H1 (cell line): ENCODE results near the gene POLRMT. TPM values are rescaled to one million over a fixed set of nuclear protein-coding genes. Genes with fewer than 3 reads are reported as not detected.

ENCODE experiments used
- CTCF ChIA-PET: fragments of 300-600 bp; sonication (Branson Sonifier 250); formaldehyde crosslinking; loops from one replicate; lab custom pipeline; 2021; ENCODE audit not compliant: partially characterized antibody; lab: Charles Lee
- POLR2A ChIA-PET: fragments of 300-600 bp; sonication (Branson Sonifier 250); formaldehyde crosslinking; loops from one replicate; lab custom pipeline; 2021; ENCODE audit warnings: inconsistent platforms; ENCODE audit not compliant: partially characterized antibody; lab: Charles Lee
- DNase-seq, 2 experiments: peaks; one replicate each; pipeline versions ENCODE4 v3.0.0 to v3.0.0-alpha.2; 2010 to 2022; ENCODE audit warnings: low spot score in 2 of 2, low read depth in 1 of 2, mixed read lengths in 1 of 2
- FAIRE-seq: peaks from 2 replicates; lab custom pipeline; 2011; peaks lifted over from hg19 to GRCh38; lab: Jason Lieb, UNC
- H2AFZ ChIP-seq: 2 replicates; pipeline ENCODE4 v1.8.1; 2012; ENCODE audit warnings: low read length, inconsistent platforms
- H2AK5ac ChIP-seq: 2 replicates; pipeline ENCODE4 v1.6.1; 2013; ENCODE audit warnings: low read depth, low read length
- H2BK120ac ChIP-seq: replicated peaks from 2 replicates; pipeline ENCODE3; 2013; ENCODE audit warnings: low read depth, low read length, inconsistent platforms
- H2BK12ac ChIP-seq: 2 replicates; pipeline ENCODE4 v1.6.1; 2013; ENCODE audit warnings: low read depth, low read length
- H2BK15ac ChIP-seq: 2 replicates; pipeline ENCODE4 v1.6.1; 2013; ENCODE audit warnings: low read length
- H2BK20ac ChIP-seq: 2 replicates; pipeline ENCODE4 v1.6.1; 2013; ENCODE audit warnings: low read length
- H2BK5ac ChIP-seq: 2 replicates; pipeline ENCODE4 v1.6.1; 2013; ENCODE audit warnings: low read depth, low read length
- H3K14ac ChIP-seq: 2 replicates; pipeline ENCODE4 v1.6.1; 2013; ENCODE audit warnings: inconsistent platforms; ENCODE audit not compliant: insufficient read length
- H3K18ac ChIP-seq: 2 replicates; pipeline ENCODE4 v1.6.1; 2013; ENCODE audit warnings: low read length; ENCODE audit errors: extremely low read depth
- H3K23ac ChIP-seq: 2 replicates; pipeline ENCODE4 v1.6.1; 2013; ENCODE audit warnings: inconsistent platforms; ENCODE audit not compliant: insufficient read length
- H3K23me2 ChIP-seq: 2 replicates; pipeline ENCODE4 v1.6.1; 2013; ENCODE audit warnings: low read depth, low read length
- H3K27ac ChIP-seq: 2 replicates; pipeline ENCODE4 v1.6.1; 2011; ENCODE audit warnings: low read depth, low read length, inconsistent platforms
- H3K27me3 ChIP-seq, 4 experiments: replicated peaks in 1 of 4; 1 replicate in 1 of 4; 2 replicates in 3 of 4; pipeline versions ENCODE4 v1.6.1 to v1.8.1; 2011 to 2013; ENCODE audit warnings: low read length in 3 of 4, mild to moderate bottlenecking in 3 of 4, inconsistent platforms in 2 of 4, mixed read lengths in 2 of 4, moderate library complexity in 1 of 4; ENCODE audit not compliant: control insufficient read depth in 3 of 4, insufficient read depth in 3 of 4; ENCODE audit errors: extremely low read depth in 1 of 4
- H3K36me3 ChIP-seq, 4 experiments: 2 replicates each; pipeline versions ENCODE4 v1.6.1 to v1.8.1; 2011 to 2013; ENCODE audit warnings: mild to moderate bottlenecking in 4 of 4, low read length in 3 of 4, moderate library complexity in 2 of 4, control low read depth in 1 of 4, inconsistent platforms in 1 of 4; ENCODE audit not compliant: insufficient read depth in 4 of 4, control insufficient read depth in 2 of 4
- H3K4ac ChIP-seq: replicated peaks from 2 replicates; pipeline ENCODE3; 2013; ENCODE audit warnings: low read length, low read depth, mixed read lengths, inconsistent platforms; ENCODE audit not compliant: insufficient read length
- H3K4me1 ChIP-seq, 4 experiments: replicated peaks in 1 of 4; 1 replicate in 1 of 4; 2 replicates in 3 of 4; pipeline versions ENCODE4 v1.6.1 to v1.8.1; 2011 to 2013; ENCODE audit warnings: low read length in 3 of 4, inconsistent platforms in 2 of 4, mixed read lengths in 1 of 4; ENCODE audit not compliant: insufficient read depth in 4 of 4, control insufficient read depth in 3 of 4
- H3K4me2 ChIP-seq, 2 experiments: 2 replicates each; pipeline versions ENCODE4 v1.6.1 to v1.8.1; 2011 to 2013; ENCODE audit warnings: low read depth in 2 of 2, low read length in 2 of 2, control low read depth in 1 of 2, inconsistent platforms in 1 of 2, mild to moderate bottlenecking in 1 of 2; ENCODE audit not compliant: insufficient read depth in 1 of 2
- H3K4me3 ChIP-seq, 4 experiments: fragments of 200-600, 300-600 bp in 1 of 4; sonication (generic), shearing (Covaris generic), sonication (Bioruptor Twin) in 1 of 4; 2 replicates each; pipeline versions ENCODE4 v1.5.1 to v1.8.1; 2011 to 2016; ENCODE audit warnings: low read length in 4 of 4, low read depth in 3 of 4, control low read depth in 2 of 4, inconsistent platforms in 2 of 4, mild to moderate bottlenecking in 2 of 4, mixed read lengths in 1 of 4, moderate library complexity in 1 of 4; ENCODE audit not compliant: insufficient read depth in 2 of 4; ENCODE audit errors: extremely low read depth in 1 of 4
- H3K56ac ChIP-seq: replicated peaks from 2 replicates; pipeline ENCODE3; 2013; ENCODE audit warnings: low read depth, mild to moderate bottlenecking, mixed read lengths, low read length, inconsistent platforms; ENCODE audit not compliant: insufficient read length
- H3K79me1 ChIP-seq: 2 replicates; pipeline ENCODE4 v1.6.1; 2013; ENCODE audit warnings: low read depth, low read length, control low read depth
- H3K79me2 ChIP-seq, 2 experiments: 2 replicates each; pipeline versions ENCODE4 v1.6.1 to v1.8.1; 2012 to 2013; ENCODE audit warnings: low read length in 2 of 2, mild to moderate bottlenecking in 2 of 2, inconsistent platforms in 1 of 2; ENCODE audit not compliant: insufficient read depth in 2 of 2, control insufficient read depth in 1 of 2
- H3K9ac ChIP-seq, 4 experiments: replicated peaks in 1 of 4; 1 replicate in 1 of 4; 2 replicates in 3 of 4; pipeline versions ENCODE4 v1.6.1 to v1.8.1; 2011 to 2013; ENCODE audit warnings: low read depth in 3 of 4, low read length in 3 of 4, control low read depth in 2 of 4, mild to moderate bottlenecking in 2 of 4, moderate library complexity in 2 of 4, inconsistent platforms in 1 of 4; ENCODE audit errors: extremely low read depth in 1 of 4
- H3K9me3 ChIP-seq, 2 experiments: 2 replicates each; pipeline versions ENCODE4 v1.6.1 to v1.8.1; 2012 to 2013; ENCODE audit warnings: mild to moderate bottlenecking in 2 of 2, moderate library complexity in 2 of 2, control low read depth in 1 of 2, inconsistent platforms in 1 of 2, low read depth in 1 of 2, low read length in 1 of 2, mixed read lengths in 1 of 2; ENCODE audit not compliant: insufficient read depth in 2 of 2
- H4K20me1 ChIP-seq, 2 experiments: replicated peaks in 1 of 2; 2 replicates each; pipeline versions ENCODE3 to v1.8.1; 2011 to 2013; ENCODE audit warnings: inconsistent platforms in 2 of 2, low read length in 2 of 2, mild to moderate bottlenecking in 1 of 2; ENCODE audit not compliant: insufficient read depth in 2 of 2, control insufficient read depth in 1 of 2
- H4K5ac ChIP-seq: 2 replicates; pipeline ENCODE4 v1.6.1; 2013; ENCODE audit warnings: low read length, low read depth, mixed read lengths, inconsistent platforms; ENCODE audit not compliant: insufficient read length
- H4K8ac ChIP-seq: 2 replicates; pipeline ENCODE4 v1.8.0; 2013; ENCODE audit warnings: mild to moderate bottlenecking, moderate library complexity, low read length, inconsistent platforms; ENCODE audit not compliant: insufficient read depth; ENCODE audit errors: extremely low read depth
- H4K91ac ChIP-seq: replicated peaks from 2 replicates; pipeline ENCODE3; 2013; ENCODE audit warnings: low read length, mixed read lengths, inconsistent platforms; ENCODE audit not compliant: insufficient read length
- ATF3 ChIP-seq: IDR thresholded peaks from 2 replicates; pipeline ENCODE4 v1.6.1; 2011; ENCODE audit warnings: low read depth, mild to moderate bottlenecking, low read length; ENCODE audit not compliant: insufficient read depth
- BACH1 ChIP-seq: IDR thresholded peaks from 2 replicates; pipeline ENCODE4 v1.6.1; 2012; ENCODE audit warnings: low read length, improper control_type of control experiment
- CBX5 ChIP-seq: fragments of 300-800, 300-1000 bp; sonication (generic); IDR thresholded peaks from 2 replicates; pipeline ENCODE4 v1.7.1; 2016; ENCODE audit warnings: antibody characterized with exemption, low read length, low read depth
- CEBPB ChIP-seq: IDR thresholded peaks from 2 replicates; pipeline ENCODE4 v1.6.1; 2012; ENCODE audit warnings: low read depth, low read length
- CHD2 ChIP-seq: IDR thresholded peaks from 2 replicates; pipeline ENCODE4 v1.6.1; 2012; ENCODE audit warnings: low read length, improper control_type of control experiment
- CREB1 ChIP-seq: IDR thresholded peaks from 2 replicates; pipeline ENCODE4 v1.6.1; 2012; ENCODE audit warnings: inconsistent platforms
- CTBP2 ChIP-seq: IDR thresholded peaks from 2 replicates; pipeline ENCODE4 v1.7.0; 2011; ENCODE audit warnings: borderline replicate concordance, mild to moderate bottlenecking, moderate library complexity, mixed read lengths, low read length; ENCODE audit not compliant: insufficient read depth, insufficient read length
- FOSL1 ChIP-seq: IDR thresholded peaks from 2 replicates; pipeline ENCODE4 v1.6.1; 2011; ENCODE audit warnings: mild to moderate bottlenecking, low read depth, low read length, moderate library complexity; ENCODE audit not compliant: insufficient read depth
- GABPA ChIP-seq: IDR thresholded peaks from 2 replicates; pipeline ENCODE4 v1.6.1; 2011; ENCODE audit warnings: mild to moderate bottlenecking, low read length, moderate library complexity, borderline replicate concordance; ENCODE audit not compliant: insufficient read depth
- HDAC6 ChIP-seq: IDR thresholded peaks from one replicate; pipeline ENCODE4 v1.7.1; 2012; ENCODE audit warnings: low read depth, mild to moderate bottlenecking, inconsistent platforms, low read length, moderate library complexity
- YY1 ChIP-seq: IDR thresholded peaks from 2 replicates; pipeline ENCODE4 v1.6.1; 2011; ENCODE audit warnings: low read depth, mild to moderate bottlenecking, low read length
- ZNF274 ChIP-seq: IDR thresholded peaks from 2 replicates; pipeline ENCODE4 v1.7.0; 2012; ENCODE audit warnings: low read length, borderline replicate concordance; ENCODE audit errors: extremely low read depth
- WGBS, 2 experiments: shearing (Covaris generic) in 1 of 2; methylation state at CpG; one replicate each; pipeline versions ENCODE4 v1.1.6 to v1.1.7; 2013 to 2015; ENCODE audit warnings: low lambda C conversion rate in 2 of 2, mixed read lengths in 2 of 2, inconsistent platforms in 1 of 2, low coverage in 1 of 2, missing lambda C conversion rate in 1 of 2; ENCODE audit not compliant: insufficient replicate concordance in 2 of 2, insufficient coverage in 1 of 2, insufficient read length in 1 of 2; ENCODE audit errors: extremely low coverage in 1 of 2, missing lambda C conversion rate in 1 of 2; 5-methylcytosine and 5-hydroxymethylcytosine counted together
- polyA plus RNA-seq, 7 experiments: library from polyadenylated mRNA; depleted of rRNA in 3 of 7; stranded (reverse) in 5 of 7; unstranded in 2 of 7; fragments of >200 nt in 5 of 7; fragments of 200-250 nt in 2 of 7; gene quantifications; 1 replicate in 5 of 7; 2 replicates in 1 of 7; 4 replicates in 1 of 7; pipeline versions ENCODE4 v1.2.1 to v1.2.3, GENCODE V29; 2011 to 2013; ENCODE audit warnings: missing spikeins in 2 of 7, mixed read lengths in 2 of 7
- total RNA-seq: library from RNA; stranded (reverse); fragmentation: NEBNext Ultra II Directional; extraction: Animal tissue kit (Norgen Biotek cat#: 25700); gene quantifications from 2 replicates; pipeline ENCODE4 v1.2.1, GENCODE V29; 2021

Gene POLRMT
- total and polyA plus RNA-seq, 2 of the 8 experiments (the other 6 are each of a cell fraction or from before 2014, with no cell fraction given), result 93.0 to 111 TPM

DNA sequence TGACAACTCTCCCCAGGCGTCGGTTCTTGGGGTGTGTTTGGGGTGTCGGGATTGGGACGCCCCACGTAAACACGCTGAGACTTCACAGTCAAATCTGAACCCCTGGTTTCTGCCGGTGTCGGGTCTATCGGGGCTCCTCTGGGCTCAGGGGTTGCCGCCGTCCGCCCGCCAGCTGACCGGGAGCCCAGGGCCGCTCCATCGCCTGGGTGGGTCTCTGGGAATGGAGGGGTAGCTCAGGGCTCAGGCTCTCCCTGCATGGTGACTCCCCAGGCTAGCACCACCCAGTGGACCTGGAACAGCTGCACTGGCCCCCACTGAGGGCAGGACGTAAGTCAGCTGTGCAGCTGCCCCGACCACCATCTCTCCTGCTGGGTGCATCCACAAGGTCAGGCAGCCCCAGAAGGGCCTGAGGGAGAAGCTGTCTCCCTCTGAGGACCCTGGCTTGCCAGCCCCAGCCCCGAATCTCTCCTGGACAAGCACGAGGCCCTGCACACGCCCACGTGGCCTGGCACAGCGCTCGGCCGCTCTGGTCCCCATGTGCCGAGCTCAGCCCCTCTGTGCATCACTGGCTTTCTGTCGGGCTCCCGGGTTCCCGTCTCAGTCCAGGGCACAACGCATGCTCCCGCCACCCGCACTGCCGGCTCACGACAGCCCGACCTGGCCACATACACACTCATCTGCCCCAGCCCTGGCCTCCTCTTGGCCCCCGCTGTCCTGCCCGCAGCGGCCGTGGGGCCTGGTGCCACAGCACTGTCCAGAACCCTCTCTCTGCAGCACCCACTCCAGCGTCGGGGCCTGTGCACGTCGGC is 23.6 kb upstream of the POLRMT start:
- Histone ChIP-seq H3K4me1 (peaks cover 0 to 11% (median 5%) of the 10 kb centered on the region in 4 experiments; a peak in 5 of 7 replicates), H3K4ac (no peak overlapping the region), H3K23ac (no peak overlapping the region), H3K56ac (no peak overlapping the region), H3K23me2 (peaks cover under 1% of the 10 kb centered on the region; the same call in 1 of the 2 replicates), H4K5ac (no peak overlapping the region), H3K27ac (no peak overlapping the region), H3K27me3 (no peaks in the 10 kb centered on the region), H2BK120ac (no peak overlapping the region), H2BK15ac (no peak overlapping the region), H4K91ac (no peak overlapping the region), H3K79me1 (peaks cover 18% of the 10 kb centered on the region), H3K9ac (peak overlapping the region in 1 of 4 experiments; percentile 41; a peak in 1 of 7 replicates), H4K20me1 (peaks cover 60 to 64% of the 10 kb centered on the region in 2 experiments), H3K14ac (no peak overlapping the region), H3K18ac (no peak overlapping the region), H2BK12ac (no peak overlapping the region), H2BK5ac (no peak overlapping the region), H4K8ac (no peak overlapping the region), H2BK20ac (no peak overlapping the region), H2AFZ (no peak overlapping the region), H3K4me3 (no peak overlapping the region), H3K79me2 (peaks cover 55 to 98% of the 10 kb centered on the region in 2 experiments), H2AK5ac (no peak overlapping the region), H3K9me3 (no peaks in the 10 kb centered on the region), H3K4me2 (no peak overlapping the region), H3K36me3 (peaks cover 0 to 14% (median 3%) of the 10 kb centered on the region in 4 experiments; a peak in 5 of 8 replicates)
- no peak for FAIRE-seq
- ChIA-PET CTCF (interaction anchor here (1.9 kb wide), 1 partner anchor 29 kb away, joined by 10 read pairs; no protein-coding TSS in a partner anchor), POLR2A (interaction anchor here (0.6 to 2.0 kb wide), 7 partner anchors 9 to 156 kb away, joined by 3 to 9 read pairs (median 3); no protein-coding TSS in a partner anchor)
- 97% methylated on average over 42 of the region's 43 CpGs; no CpG with 5 or more reads in 1 of the 2 experiments for WGBS, 2 experiments
- DNase-seq, result no peak
- no peak for TF ChIP-seq CTBP2
- no peak for TF ChIP-seq BACH1
- TF ChIP-seq CHD2, result no peak
- TF ChIP-seq FOSL1, result no peak
- TF ChIP-seq CEBPB, result no peak
- TF ChIP-seq YY1, result no peak
- no peak for TF ChIP-seq CREB1
- no peak for TF ChIP-seq HDAC6
- no peak for TF ChIP-seq ZNF274
- no peak for TF ChIP-seq ATF3
- no peak for TF ChIP-seq CBX5
- no peak for TF ChIP-seq GABPA
